Prostate gland (tissue), 2 donors: ENCODE measurements around the gene PPP2R5A. TPM values are rescaled to one million over a fixed set of nuclear protein-coding genes. Genes with fewer than 3 reads are reported as not detected.

Experiments
- DNase-seq: peaks from one replicate; pipeline ENCODE4 v3.0.0-alpha.2; 2019; ENCODE audit warnings: low spot score
- H3K27ac ChIP-seq, 2 donors: fragments of 200-600 bp; sonication (generic); 2 replicates each; pipeline ENCODE4 v1.5.1; 2017 to 2019
- H3K27me3 ChIP-seq: fragments of 200-600 bp; sonication (generic); replicated peaks from 2 replicates; pipeline ENCODE4 v1.5.1; 2019; ENCODE audit not compliant: insufficient read depth
- H3K36me3 ChIP-seq, 2 donors: fragments of 200-600 bp; sonication (generic); 1 replicate in 1 of 2; 2 replicates in 1 of 2; pipeline versions ENCODE4 v1.5.1 to v1.8.1; 2017 to 2019
- H3K4me1 ChIP-seq: fragments of 200-600 bp; sonication (generic); replicated peaks from 2 replicates; pipeline ENCODE4 v1.5.1; 2019
- H3K4me3 ChIP-seq, 2 donors: fragments of 200-600 bp; sonication (generic); 2 replicates each; pipeline ENCODE4 v1.5.1; 2017 to 2019
- H3K9me3 ChIP-seq: fragments of 200-600 bp; sonication (generic); 2 replicates; pipeline ENCODE4 v1.5.1; 2017
- CTCF ChIP-seq, 4 experiments: fragments of 200-600 bp in 2 of 4; fragments of 450-650 bp in 2 of 4; sonication (generic) in 2 of 4; IDR thresholded peaks; 1 replicate in 3 of 4; 2 replicates in 1 of 4; pipeline ENCODE4 v1.5.1; 2016 to 2019; ENCODE audit warnings: antibody characterized with exemption in 4 of 4, mild to moderate bottlenecking in 2 of 4, moderate library complexity in 2 of 4
- POLR2A ChIP-seq: fragments of 450-650 bp; IDR thresholded peaks from one replicate; pipeline ENCODE4 v1.6.1; 2016; ENCODE audit warnings: antibody characterized with exemption, mild to moderate bottlenecking
- POLR2AphosphoS5 ChIP-seq: sonication (generic); formaldehyde crosslinking; IDR thresholded peaks from one replicate; pipeline ENCODE4 v1.6.1; 2017; ENCODE audit warnings: antibody characterized with exemption
- WGBS: methylation state at CpG from one replicate; pipeline ENCODE4 v1.1.5; 2018; 5-methylcytosine and 5-hydroxymethylcytosine counted together
- intact Hi-C: fragments of 100-400 bp; cut with DNase I; formaldehyde crosslinking; loops from one replicate; pipeline ENCODE4 v1.14.2; 2022
- total RNA-seq, 2 donors: library from RNA; depleted of rRNA; stranded (reverse); fragments of >200 nt; gene quantifications; one replicate each; pipeline ENCODE4 v1.1.0, GENCODE V29; 2016

Gene PPP2R5A
- total RNA-seq, 2 donors from 2014 or later: 33.5 to 49.5 TPM

GRCh38 chr1:212256369-212256768 lies 28.8 kb upstream of the PPP2R5A start:
- 89% methylated on average over 1 of the region's 1 CpG for WGBS
- Histone ChIP-seq H3K4me3 (no peak overlapping the region), H3K27me3 (no peaks in the 10 kb centered on the region), H3K36me3 (no peaks in the 10 kb centered on the region), H3K9me3 (no peaks in the 10 kb centered on the region), H3K27ac (no peak overlapping the region), H3K4me1 (no peaks in the 10 kb centered on the region)
- no peak for DNase-seq
- intact Hi-C loops: no loop called here
- TF ChIP-seq POLR2AphosphoS5: no peak
- no peak for TF ChIP-seq POLR2A
- TF ChIP-seq CTCF (IDR thresholded peaks at IDR 0.05): no peak

- TF ChIP-seq CTCF (IDR thresholded peaks at IDR 0.05) (no peak), POLR2AphosphoS5 (no peak), POLR2A (no peak)
Measured at GRCh38 chr1:212257157-212257556, 28.1 kb upstream of the PPP2R5A start.

GRCh38 chr1:212259693-212260480 lies 25.3 kb upstream of the PPP2R5A start:
- Histone ChIP-seq H3K4me3 (no peak overlapping the region), H3K27ac (no peak overlapping the region), H3K9me3 (no peaks in the 10 kb centered on the region), H3K36me3 (no peaks in the 10 kb centered on the region), H3K27me3 (no peaks in the 10 kb centered on the region), H3K4me1 (no peaks in the 10 kb centered on the region)
- WGBS: 94% methylated on average over 5 of the region's 5 CpGs
- intact Hi-C loops: no loop called here
- TF ChIP-seq POLR2A: no peak
- TF ChIP-seq CTCF (IDR thresholded peaks at IDR 0.05): no peak
- TF ChIP-seq POLR2AphosphoS5: no peak
- DNase-seq: no peak

More at GRCh38 chr1:212257157-212257556, 28.1 kb upstream of the PPP2R5A start:
- Histone ChIP-seq H3K4me1 (no peaks in the 10 kb centered on the region), H3K27me3 (no peaks in the 10 kb centered on the region), H3K36me3 (no peaks in the 10 kb centered on the region), H3K9me3 (no peaks in the 10 kb centered on the region), H3K4me3 (no peak overlapping the region), H3K27ac (no peak overlapping the region)
- intact Hi-C loops: no loop called here
- 93% methylated on average over 4 of the region's 4 CpGs for WGBS
- DNase-seq: no peak

GRCh38 chr1:212260557-212261355 lies 24.5 kb upstream of the PPP2R5A start:
- intact Hi-C loops: no loop called here
- DNase-seq: no peak
- H3K27me3 ChIP-seq: no peaks in the 10 kb centered on the region
- no peak overlapping the region for H3K4me3 ChIP-seq
- TF ChIP-seq CTCF (IDR thresholded peaks at IDR 0.05): no peak
- no peak for TF ChIP-seq POLR2A
- TF ChIP-seq POLR2AphosphoS5: no peak
- H3K4me1 ChIP-seq: no peaks in the 10 kb centered on the region
- H3K27ac ChIP-seq: no peak overlapping the region
- WGBS: 81% methylated on average over 3 of the region's 3 CpGs
- H3K36me3 ChIP-seq: no peaks in the 10 kb centered on the region
- no peaks in the 10 kb centered on the region for H3K9me3 ChIP-seq
